Measurements from ENCODE around the gene KRTAP10-7. TPM values are rescaled to one million over a fixed set of nuclear protein-coding genes. Genes with fewer than 3 reads are reported as not detected.
"Not testable (repeated sequence)": the region's sequence is repeated elsewhere in the genome, so short reads cannot be mapped to it uniquely, and the experiment has no call there.

The KRTAP10-7 gene, protein sequence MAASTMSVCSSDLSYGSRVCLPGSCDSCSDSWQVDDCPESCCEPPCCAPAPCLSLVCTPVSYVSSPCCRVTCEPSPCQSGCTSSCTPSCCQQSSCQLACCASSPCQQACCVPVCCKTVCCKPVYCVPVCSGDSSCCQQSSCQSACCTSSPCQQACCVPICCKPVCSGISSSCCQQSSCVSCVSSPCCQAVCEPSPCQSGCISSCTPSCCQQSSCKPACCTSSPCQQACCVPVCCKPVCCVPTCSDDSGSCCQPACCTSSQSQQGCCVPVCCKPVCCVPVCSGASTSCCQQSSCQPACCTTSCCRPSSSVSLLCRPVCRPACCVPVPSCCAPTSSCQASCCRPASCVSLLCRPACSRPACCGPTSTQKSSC
- total RNA-seq (not detected), total RNA-seq (0 reads per million in 2 donors)

DNA sequence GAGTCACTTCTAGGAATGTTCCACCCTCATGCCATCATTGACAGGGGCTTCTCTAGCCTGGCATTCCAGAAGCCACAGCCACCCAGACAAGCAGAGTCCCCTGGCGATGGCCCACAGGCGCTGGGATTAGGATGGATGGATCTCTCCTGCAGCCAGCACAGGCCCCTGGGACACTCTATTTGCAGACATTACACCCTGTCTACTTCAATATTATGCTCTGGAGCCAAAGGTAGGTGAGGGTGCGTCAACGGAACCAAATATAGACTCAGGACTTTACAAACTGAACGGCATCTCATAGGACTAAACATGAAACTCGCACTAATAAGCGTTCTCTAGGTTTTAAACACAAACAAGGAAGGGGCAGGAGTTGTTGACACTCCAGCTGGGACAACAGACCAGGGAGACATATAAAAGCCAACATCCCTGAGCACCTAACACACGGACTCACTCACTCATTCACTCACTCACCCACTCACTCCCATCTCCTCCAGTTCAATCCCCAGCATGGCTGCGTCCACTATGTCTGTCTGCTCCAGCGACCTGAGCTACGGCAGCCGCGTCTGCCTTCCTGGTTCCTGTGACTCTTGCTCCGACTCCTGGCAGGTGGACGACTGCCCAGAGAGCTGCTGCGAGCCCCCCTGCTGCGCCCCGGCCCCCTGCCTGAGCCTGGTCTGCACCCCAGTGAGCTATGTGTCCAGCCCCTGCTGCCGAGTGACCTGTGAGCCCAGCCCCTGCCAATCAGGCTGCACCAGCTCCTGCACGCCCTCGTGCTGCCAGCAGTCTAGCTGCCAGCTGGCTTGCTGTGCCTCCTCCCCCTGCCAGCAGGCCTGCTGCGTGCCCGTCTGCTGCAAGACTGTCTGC, at the start of gene KRTAP10-7:
Gene KRTAP10-7, plus strand, starts transcription at position 480 of the 861 bp plus-strand sequence. Its CDS starts 25 bp downstream, at position 505.
- DNase-seq; H3K4me3 Mint-ChIP-seq; ATAC-seq; H3K36me3 Mint-ChIP-seq (ENCODE audit: low read depth); H3K4me1 Mint-ChIP-seq; H3K27ac Mint-ChIP-seq; H3K9me3 ChIP-seq (ENCODE audit: control insufficient read depth, low read length, poor library complexity, severe bottlenecking): not testable (repeated sequence)
- peaks cover 12% of the 10 kb centered on the region for H3K27me3 Mint-ChIP-seq

DNA sequence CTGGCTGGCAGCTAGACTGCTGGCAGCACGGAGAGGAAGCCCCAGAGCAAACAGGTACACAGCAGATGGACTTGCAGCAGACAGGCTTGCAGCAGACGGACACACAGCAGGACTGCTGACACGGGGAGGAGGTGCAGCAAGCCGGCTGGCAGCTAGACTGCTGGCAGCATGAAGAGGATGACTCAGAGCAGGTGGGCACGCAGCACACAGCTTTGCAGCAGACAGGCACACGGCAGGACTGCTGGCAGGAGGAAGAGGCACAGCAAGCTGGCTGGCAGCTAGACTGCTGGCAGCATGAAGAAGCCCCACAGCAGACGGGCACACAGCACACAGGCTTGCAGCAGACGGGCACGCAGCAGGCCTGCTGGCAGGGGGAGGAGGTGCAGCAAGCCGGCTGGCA, 49.6 kb upstream of the KRTAP10-7 start:
- no peak for DNase-seq
- no peak for ATAC-seq
- Mint-ChIP-seq H3K36me3 (ENCODE audit: low read depth) (peaks cover 5% of the 10 kb centered on the region), H3K4me3 (no peak overlapping the region), H3K27me3 (no peaks in the 10 kb centered on the region), H3K27ac (no peak overlapping the region), H3K4me1 (peaks cover 11% of the 10 kb centered on the region)
- H3K9me3 ChIP-seq (ENCODE audit: control insufficient read depth, low read length, poor library complexity, severe bottlenecking) = peaks cover 6% of the 10 kb centered on the region

DNA sequence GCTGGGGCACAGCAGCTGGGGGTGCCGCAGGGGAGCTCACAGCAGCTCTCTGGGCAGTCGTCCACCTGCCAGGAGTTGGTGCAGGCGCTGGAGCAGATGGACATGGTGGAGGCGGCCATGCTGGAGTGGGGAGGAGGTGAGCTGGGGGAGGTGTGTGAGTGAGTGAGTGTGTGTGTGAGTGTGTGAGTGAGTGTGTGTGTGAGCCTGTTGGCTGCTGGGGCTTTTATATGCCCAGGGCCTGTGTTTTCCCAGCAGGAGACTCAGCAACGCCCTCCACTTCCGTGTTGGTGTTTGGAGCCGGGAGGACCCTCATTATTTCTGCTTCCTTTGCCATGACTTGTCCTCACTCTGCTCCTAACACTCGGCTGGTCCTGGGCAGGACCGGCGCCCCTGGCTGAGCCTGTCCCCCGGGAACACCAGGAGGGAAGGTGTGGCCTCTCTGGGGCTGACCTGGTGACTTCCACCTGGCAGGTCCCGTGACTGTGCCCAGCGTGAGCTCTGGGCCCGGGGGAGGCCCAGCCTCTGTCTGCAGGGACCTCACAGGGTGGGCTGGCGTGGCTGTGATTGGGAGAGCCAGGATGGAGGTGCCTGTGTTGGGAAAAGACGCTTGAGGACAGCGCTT, 48.9 kb upstream of the KRTAP10-7 start, which contains the start of gene KRTAP10-2:
Gene KRTAP10-2, minus strand, starts transcription at position 166 of the 622 bp plus-strand sequence. Its CDS starts 47 bp downstream, at position 119.
- Mint-ChIP-seq H3K27ac (no peak within 1 kb of the TSS), H3K27me3 (no peaks in the 10 kb centered on the region), H3K4me1 (peaks cover 11% of the 10 kb centered on the region), H3K4me3 (no peak within 1 kb of the TSS), H3K36me3 (ENCODE audit: low read depth) (peaks cover 5% of the 10 kb centered on the region)
- H3K9me3 ChIP-seq (ENCODE audit: control insufficient read depth, low read length, poor library complexity, severe bottlenecking) = peaks cover 6% of the 10 kb centered on the region
- no peak for DNase-seq
- ATAC-seq = no peak

DNA sequence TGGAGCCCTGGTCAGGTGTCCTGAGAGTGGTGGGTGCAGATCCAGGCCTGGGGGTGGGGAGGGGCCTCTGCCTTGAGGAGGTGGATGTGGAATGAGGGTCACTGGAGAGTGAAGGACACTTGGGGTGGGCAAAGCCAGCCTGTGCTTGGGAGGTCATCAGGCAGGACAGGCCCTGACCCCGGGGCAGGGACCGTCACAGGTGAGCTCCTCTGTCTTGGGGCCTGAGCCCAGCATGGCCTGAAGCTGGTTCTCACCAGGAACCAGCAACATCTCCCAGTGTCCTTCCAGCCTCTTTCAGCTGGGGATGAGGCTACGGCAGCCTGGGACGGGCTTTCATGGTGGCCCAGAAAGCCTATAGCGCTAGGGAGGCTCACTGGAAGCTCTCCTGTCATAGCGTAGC, 48.3 kb upstream of the KRTAP10-7 start:
- H3K9me3 ChIP-seq (ENCODE audit: control insufficient read depth, low read length, poor library complexity, severe bottlenecking) = no peaks in the 10 kb centered on the region
- DNase-seq (no peak), ATAC-seq (no peak)

GRCh38 chr21:44552681-44553080, 47.7 kb upstream of the KRTAP10-7 start:
- Mint-ChIP-seq H3K27me3 (no peaks in the 10 kb centered on the region), H3K36me3 (ENCODE audit: low read depth) (peaks cover 3% of the 10 kb centered on the region), H3K27ac (no peak overlapping the region), H3K4me1 (peaks cover 7% of the 10 kb centered on the region), H3K4me3 (no peak overlapping the region)
- H3K9me3 ChIP-seq (ENCODE audit: control insufficient read depth, low read length, poor library complexity, severe bottlenecking) = no peaks in the 10 kb centered on the region
- ATAC-seq (no peak), DNase-seq (no peak)

More for the DNA sequence above, 48.3 kb upstream of the KRTAP10-7 start:
- Mint-ChIP-seq H3K4me3 (no peak overlapping the region), H3K36me3 (ENCODE audit: low read depth) (peaks cover 5% of the 10 kb centered on the region), H3K27ac (no peak overlapping the region), H3K27me3 (no peaks in the 10 kb centered on the region), H3K4me1 (peaks cover 11% of the 10 kb centered on the region)

GRCh38 chr21:44555200-44555875, 45.1 kb upstream of the KRTAP10-7 start:
- no peak for DNase-seq
- no peaks in the 10 kb centered on the region for H3K27me3 Mint-ChIP-seq
- no peaks in the 10 kb centered on the region for H3K4me1 Mint-ChIP-seq
- no peak for ATAC-seq
- peaks cover 2% of the 10 kb centered on the region for H3K36me3 Mint-ChIP-seq (ENCODE audit: low read depth)
- no peak overlapping the region for H3K4me3 Mint-ChIP-seq
- H3K9me3 ChIP-seq (ENCODE audit: control insufficient read depth, low read length, poor library complexity, severe bottlenecking) = no peaks in the 10 kb centered on the region
- no peak overlapping the region for H3K27ac Mint-ChIP-seq

DNA sequence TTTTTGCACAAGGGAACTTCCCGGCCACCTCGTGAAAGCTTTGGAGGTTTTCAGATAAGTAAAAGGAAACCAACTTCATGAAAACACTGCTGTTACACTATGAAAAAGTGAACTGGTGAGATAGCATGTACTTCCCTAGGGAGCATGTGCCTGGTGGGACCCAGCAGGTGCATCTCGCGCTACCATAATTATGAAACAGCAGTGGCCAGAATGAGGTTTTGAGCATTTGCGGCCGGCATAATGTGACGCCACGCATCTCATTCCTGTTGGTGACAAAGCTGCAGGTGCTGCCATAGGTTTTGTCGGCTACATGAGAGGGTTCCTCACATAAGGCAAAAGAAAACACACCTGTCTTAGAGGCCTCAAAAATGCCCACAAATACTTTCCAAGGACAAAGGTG, 43.5 kb upstream of the KRTAP10-7 start:
- Mint-ChIP-seq H3K27me3 (no peaks in the 10 kb centered on the region), H3K36me3 (ENCODE audit: low read depth) (no peaks in the 10 kb centered on the region), H3K4me1 (no peaks in the 10 kb centered on the region), H3K27ac (no peak overlapping the region), H3K4me3 (no peak overlapping the region)
- no peak for ATAC-seq
- no peaks in the 10 kb centered on the region for H3K9me3 ChIP-seq (ENCODE audit: control insufficient read depth, low read length, poor library complexity, severe bottlenecking)
- no peak for DNase-seq

GRCh38 chr21:44557491-44558328, 42.7 kb upstream of the KRTAP10-7 start:
- DNase-seq = no peak
- Mint-ChIP-seq H3K4me1 (no peaks in the 10 kb centered on the region), H3K4me3 (no peak overlapping the region), H3K27ac (no peak overlapping the region), H3K27me3 (no peaks in the 10 kb centered on the region), H3K36me3 (ENCODE audit: low read depth) (no peaks in the 10 kb centered on the region)
- ATAC-seq = no peak
- no peaks in the 10 kb centered on the region for H3K9me3 ChIP-seq (ENCODE audit: control insufficient read depth, low read length, poor library complexity, severe bottlenecking)

DNA sequence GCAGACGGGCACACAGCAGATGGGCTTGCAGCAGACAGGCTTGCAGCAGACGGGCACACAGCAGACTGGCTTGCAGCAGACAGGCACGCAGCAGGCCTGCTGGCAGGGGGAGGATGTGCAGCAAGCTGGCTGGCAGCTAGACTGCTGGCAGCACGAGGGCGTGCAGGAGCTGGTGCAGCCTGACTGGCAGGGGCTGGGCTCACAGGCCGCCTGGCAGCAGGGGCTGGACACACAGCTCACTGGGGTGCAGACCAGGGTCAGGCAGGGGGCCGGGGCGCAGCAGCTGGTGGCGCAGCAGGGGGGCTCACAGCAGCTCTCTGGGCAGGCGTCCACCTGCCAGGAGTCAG, 42.1 kb upstream of the KRTAP10-7 start:
- H3K4me3 Mint-ChIP-seq; H3K36me3 Mint-ChIP-seq (ENCODE audit: low read depth); H3K4me1 Mint-ChIP-seq; H3K27me3 Mint-ChIP-seq; DNase-seq; H3K27ac Mint-ChIP-seq; H3K9me3 ChIP-seq (ENCODE audit: control insufficient read depth, low read length, poor library complexity, severe bottlenecking); ATAC-seq: not testable (repeated sequence)

DNA sequence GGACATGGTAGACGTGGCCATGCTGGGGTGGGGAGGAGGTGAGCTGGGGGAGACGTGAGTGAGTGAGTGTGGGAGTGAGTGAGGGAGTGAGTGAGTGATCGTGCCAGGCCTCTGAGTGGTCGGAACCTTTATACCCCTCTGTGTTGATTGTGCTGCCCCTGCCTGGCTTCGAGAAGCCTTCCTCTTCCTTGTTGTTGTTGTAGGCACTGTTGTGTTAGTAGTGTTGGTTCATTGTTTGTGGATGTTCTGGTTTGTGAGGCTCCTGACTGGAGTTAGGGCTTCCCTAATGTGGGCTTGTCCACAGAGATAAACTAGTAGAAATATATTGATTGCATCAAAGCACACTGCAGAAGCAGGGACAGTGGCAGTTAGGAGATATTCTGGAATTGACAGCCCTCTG, 41.7 kb upstream of the KRTAP10-7 start, which contains the start of gene KRTAP10-3:
Gene KRTAP10-3, minus strand, starts transcription at position 101 of the 400 bp plus-strand sequence. Its CDS starts 80 bp downstream, at position 21.
- Mint-ChIP-seq H3K36me3 (ENCODE audit: low read depth) (no peaks in the 10 kb centered on the region), H3K4me1 (no peaks in the 10 kb centered on the region), H3K4me3 (no peak within 1 kb of the TSS), H3K27ac (no peak within 1 kb of the TSS), H3K27me3 (no peaks in the 10 kb centered on the region)
- DNase-seq (no peak), ATAC-seq (no peak)
- H3K9me3 ChIP-seq (ENCODE audit: control insufficient read depth, low read length, poor library complexity, severe bottlenecking) = no peaks in the 10 kb centered on the region

GRCh38 chr21:44564099-44564498, 36.3 kb upstream of the KRTAP10-7 start:
- Mint-ChIP-seq H3K27ac (no peak overlapping the region), H3K4me3 (no peak overlapping the region)
- no peak for ATAC-seq

More at GRCh38 chr21:44564099-44564498, 36.3 kb upstream of the KRTAP10-7 start:
- Mint-ChIP-seq H3K36me3 (ENCODE audit: low read depth) (no peaks in the 10 kb centered on the region), H3K27me3 (peaks cover 6% of the 10 kb centered on the region), H3K4me1 (peaks cover 7% of the 10 kb centered on the region)
- H3K9me3 ChIP-seq (ENCODE audit: control insufficient read depth, low read length, poor library complexity, severe bottlenecking) = no peaks in the 10 kb centered on the region
- no peak for DNase-seq
